ENCODE results near the gene IER2. TPM values are rescaled to one million over a fixed set of nuclear protein-coding genes. Genes with fewer than 3 reads are reported as not detected.
A peak's percentile ranks its signal among the peaks of the same experiment; 100 is the strongest.

Gene IER2
- total RNA-seq (2014; rRNA removed): 13.6 and 14.7 TPM in 2 replicates
- polyA plus RNA-seq (2012): 31.1 TPM

GRCh38 chr19:13150187-13150930 is at the start of gene IER2, which contains the start of gene STX10:
TSS of gene IER2 (plus strand) at chr19:13150411. CDS start at chr19:13153187, 2,776 bp downstream.
TSS of gene STX10 (minus strand) at chr19:13150375. CDS start at chr19:13150173, 202 bp downstream.
- peak; percentile 93 for DNase-seq (ENCODE audit: low read depth)

- DNase-seq (ENCODE audit: low read depth): no peak
Observed at GRCh38 chr19:13100841-13101589, 49.2 kb upstream of the IER2 start.

GRCh38 chr19:13101590-13102415 is 48.4 kb upstream of the IER2 start:
- no peak for DNase-seq (ENCODE audit: low read depth)

GRCh38 chr19:13102416-13102665 is 47.9 kb upstream of the IER2 start:
- no peak for DNase-seq (ENCODE audit: low read depth)

- no peak for DNase-seq (ENCODE audit: low read depth)
Observed at GRCh38 chr19:13102666-13103580, 47.3 kb upstream of the IER2 start, which contains the start of gene LYL1. TSS of gene LYL1 (minus strand) at chr19:13102858. CDS start at chr19:13101171, 1,687 bp downstream.

GRCh38 chr19:13103581-13104359 is 46.4 kb upstream of the IER2 start:
- DNase-seq (ENCODE audit: low read depth): no peak

- no peak for DNase-seq (ENCODE audit: low read depth)
Observed at GRCh38 chr19:13104360-13104847, 45.8 kb upstream of the IER2 start.

- DNase-seq (ENCODE audit: low read depth): no peak
Observed at GRCh38 chr19:13104848-13105711, 45.1 kb upstream of the IER2 start.

GRCh38 chr19:13109361-13110098 is 40.7 kb upstream of the IER2 start:
- DNase-seq (ENCODE audit: low read depth): no peak

GRCh38 chr19:13110099-13110610 is 40.1 kb upstream of the IER2 start:
- no peak for DNase-seq (ENCODE audit: low read depth)

GRCh38 chr19:13112555-13112954 is 37.7 kb upstream of the IER2 start:
- no peak for DNase-seq (ENCODE audit: low read depth)

- DNase-seq (ENCODE audit: low read depth): no peak
Observed at GRCh38 chr19:13115936-13116281, 34.3 kb upstream of the IER2 start.

- peak; percentile 93 for DNase-seq (ENCODE audit: low read depth)
Observed at GRCh38 chr19:13116282-13117175, 33.7 kb upstream of the IER2 start, which contains the start of gene TRMT1. TSS of gene TRMT1 (minus strand) at chr19:13116740. CDS start at chr19:13116399, 341 bp downstream.

GRCh38 chr19:13117176-13117771 is 32.9 kb upstream of the IER2 start:
- no peak for DNase-seq (ENCODE audit: low read depth)

- DNase-seq (ENCODE audit: low read depth): peak; percentile 86
Observed at GRCh38 chr19:13117772-13118423, 32.3 kb upstream of the IER2 start, which contains the start of gene NACC1. TSS of gene NACC1 (plus strand) at chr19:13118264. CDS start at chr19:13135208, 16,944 bp downstream.

All from LHCN-M2 (cell line).